SU-DHL-6 (cell line): Measurements from ENCODE around the gene ZNF205.

ENCODE experiments used
- EZH2phosphoT487 ChIP-seq: fragments of 200-600 bp; sonication (generic), shearing (Covaris generic); conservative IDR thresholded peaks from 2 replicates; pipeline ENCODE4 v1.6.1; 2018; ENCODE audit warnings: mild to moderate bottlenecking, antibody characterized with exemption, low read length, moderate library complexity, mixed read lengths
- TF ChIP-seq, protein P1 (sequence below): fragments of 200-600 bp; sonication (generic); IDR thresholded peaks from one replicate; pipeline ENCODE4 v1.5.1; 2017; ENCODE audit warnings: antibody characterized with exemption, mild to moderate bottlenecking, low read length, moderate library complexity; ENCODE audit not compliant: insufficient read depth, poor library complexity, severe bottlenecking

GRCh38 chr16:3088925-3089716, 23.3 kb upstream of the ZNF205 start:
- TF ChIP-seq, protein P1, sequence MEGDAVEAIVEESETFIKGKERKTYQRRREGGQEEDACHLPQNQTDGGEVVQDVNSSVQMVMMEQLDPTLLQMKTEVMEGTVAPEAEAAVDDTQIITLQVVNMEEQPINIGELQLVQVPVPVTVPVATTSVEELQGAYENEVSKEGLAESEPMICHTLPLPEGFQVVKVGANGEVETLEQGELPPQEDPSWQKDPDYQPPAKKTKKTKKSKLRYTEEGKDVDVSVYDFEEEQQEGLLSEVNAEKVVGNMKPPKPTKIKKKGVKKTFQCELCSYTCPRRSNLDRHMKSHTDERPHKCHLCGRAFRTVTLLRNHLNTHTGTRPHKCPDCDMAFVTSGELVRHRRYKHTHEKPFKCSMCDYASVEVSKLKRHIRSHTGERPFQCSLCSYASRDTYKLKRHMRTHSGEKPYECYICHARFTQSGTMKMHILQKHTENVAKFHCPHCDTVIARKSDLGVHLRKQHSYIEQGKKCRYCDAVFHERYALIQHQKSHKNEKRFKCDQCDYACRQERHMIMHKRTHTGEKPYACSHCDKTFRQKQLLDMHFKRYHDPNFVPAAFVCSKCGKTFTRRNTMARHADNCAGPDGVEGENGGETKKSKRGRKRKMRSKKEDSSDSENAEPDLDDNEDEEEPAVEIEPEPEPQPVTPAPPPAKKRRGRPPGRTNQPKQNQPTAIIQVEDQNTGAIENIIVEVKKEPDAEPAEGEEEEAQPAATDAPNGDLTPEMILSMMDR: no peak
- TF ChIP-seq EZH2phosphoT487: no peak
